Stimulated activated CD8-positive, alpha-beta memory T cell treated with anti-CD3 and anti-CD28 coated beads, Interleukin-4, amount 100 ng/mL, for 4 hours (primary cell): Measurements from ENCODE around the gene CC2D1A.

Experiments used
- DNase-seq, 2 donors: peaks; one replicate each; pipeline ENCODE4 v3.0.0-alpha.2; 2020; ENCODE audit warnings: low read depth in 2 of 2, low spot score in 1 of 2

Gene CC2D1A

DNA sequence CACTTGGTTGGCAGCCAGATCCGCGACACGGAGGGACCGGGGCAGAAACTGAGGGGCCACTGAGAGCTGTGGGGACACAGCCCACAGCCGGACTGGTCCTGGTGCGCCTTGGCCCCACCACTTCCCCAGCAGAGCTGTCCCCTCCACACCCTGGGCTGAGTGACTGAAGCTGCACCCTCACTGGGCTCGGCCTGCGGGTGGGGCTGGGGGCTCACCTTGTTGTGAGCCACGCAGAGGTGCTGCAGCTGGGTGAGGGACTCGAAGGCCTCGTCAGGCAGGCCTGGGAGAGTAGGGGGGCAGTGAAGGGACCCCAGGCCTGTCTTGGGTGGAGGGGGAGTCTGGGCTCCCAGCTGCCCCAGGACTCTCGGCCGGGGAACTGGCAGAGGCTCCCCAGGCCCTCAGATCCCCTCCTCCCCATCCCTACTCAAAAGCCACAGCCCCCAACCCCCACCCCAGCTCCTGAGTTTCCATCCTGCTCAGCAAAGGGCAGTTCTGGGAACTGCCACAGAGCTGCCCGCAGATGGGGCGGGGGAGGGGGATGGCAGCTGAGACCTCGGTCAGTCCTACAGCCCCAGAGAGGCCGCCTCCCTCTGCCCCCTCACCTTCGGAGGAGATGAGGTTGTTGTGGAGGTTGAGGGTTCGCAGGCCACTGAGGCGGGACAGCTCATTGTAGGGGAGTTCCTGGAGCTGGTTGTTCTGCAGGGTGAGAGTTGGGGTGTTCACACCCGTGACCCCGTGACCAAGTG, 29.9 kb downstream of the CC2D1A start:
- no peak for DNase-seq

DNA sequence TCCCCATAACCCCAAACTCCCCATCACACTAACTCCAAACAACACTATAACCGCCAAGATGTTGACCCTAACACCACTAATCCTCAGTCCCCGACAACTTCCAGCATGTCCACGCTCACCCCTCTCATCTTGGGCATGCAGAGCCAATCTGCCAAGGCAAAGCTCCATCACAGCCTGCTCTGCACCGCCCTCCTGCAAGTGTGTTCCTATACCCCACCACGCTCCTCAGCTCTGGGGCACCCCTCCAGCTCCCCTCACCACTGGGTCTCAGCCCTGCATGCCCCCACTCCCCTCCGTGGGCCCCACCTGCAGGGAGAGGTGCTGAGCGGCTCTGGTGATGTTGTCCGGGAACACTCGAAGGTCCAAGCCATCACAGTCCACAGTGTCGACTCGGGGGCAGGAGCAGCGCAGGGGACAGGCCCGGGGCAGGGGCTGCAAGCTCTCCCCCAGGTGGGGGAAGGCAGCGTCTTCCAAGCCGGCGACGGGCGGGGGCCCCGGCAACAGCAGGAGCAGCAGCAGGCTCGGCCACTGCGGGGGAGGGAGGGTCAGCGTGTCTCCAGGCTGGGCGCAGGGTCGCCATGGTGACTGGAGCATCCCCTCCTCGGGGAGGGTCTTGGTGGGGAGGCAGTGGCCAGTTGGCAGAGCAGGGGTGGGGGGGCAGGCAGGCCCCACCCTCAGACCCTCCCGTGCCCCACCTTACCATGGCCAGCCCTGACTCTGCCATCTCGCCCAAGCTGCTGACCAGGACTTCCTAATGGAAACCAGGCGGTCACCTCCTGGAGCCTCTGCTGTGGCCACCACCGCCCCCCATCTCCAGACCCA, 31.7 kb downstream of the CC2D1A start:
- no peak for DNase-seq

DNA sequence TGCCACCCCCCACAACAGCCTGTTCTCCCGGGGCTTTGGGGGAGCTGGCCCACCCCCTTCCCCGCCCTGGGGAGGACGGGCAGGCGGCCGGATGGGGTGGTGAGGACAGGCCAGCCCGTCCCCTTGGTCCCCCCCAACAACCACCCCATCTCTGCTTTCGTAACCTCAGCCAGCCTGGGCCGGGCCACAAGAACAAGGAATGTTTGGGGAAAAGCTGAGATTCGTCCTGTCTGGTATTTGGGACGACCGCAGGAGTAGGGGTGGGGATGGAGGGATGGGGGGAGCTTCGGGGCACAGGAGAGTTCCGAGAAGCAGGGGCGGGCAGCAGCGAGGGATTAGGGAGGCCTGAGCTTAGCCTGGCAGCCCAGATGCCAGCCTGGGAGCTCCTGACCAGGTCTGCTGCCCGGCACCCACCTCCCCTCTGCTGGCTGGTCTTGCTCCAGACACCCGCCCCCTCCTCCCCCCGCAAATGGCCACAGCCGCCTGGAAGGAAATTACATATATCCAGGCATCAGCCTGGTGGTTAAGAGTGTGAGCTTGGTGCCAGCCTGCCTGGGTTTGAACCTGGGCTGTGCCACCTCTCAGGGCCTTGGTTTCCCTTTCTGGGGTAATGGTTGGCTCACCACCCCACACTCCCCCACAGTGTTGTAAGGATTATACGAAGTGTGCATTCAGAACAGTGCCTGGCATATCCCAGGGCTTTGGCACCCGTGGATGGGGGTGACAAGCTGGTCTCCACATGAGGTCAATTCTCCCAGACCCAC, 32.5 kb downstream of the CC2D1A start, which contains the start of gene PODNL1:
PODNL1 (minus strand) TSS at position 117 of the 764 bp plus-strand sequence. CDS start 236 bp downstream, outside the sequence.
- no peak for DNase-seq

DNA sequence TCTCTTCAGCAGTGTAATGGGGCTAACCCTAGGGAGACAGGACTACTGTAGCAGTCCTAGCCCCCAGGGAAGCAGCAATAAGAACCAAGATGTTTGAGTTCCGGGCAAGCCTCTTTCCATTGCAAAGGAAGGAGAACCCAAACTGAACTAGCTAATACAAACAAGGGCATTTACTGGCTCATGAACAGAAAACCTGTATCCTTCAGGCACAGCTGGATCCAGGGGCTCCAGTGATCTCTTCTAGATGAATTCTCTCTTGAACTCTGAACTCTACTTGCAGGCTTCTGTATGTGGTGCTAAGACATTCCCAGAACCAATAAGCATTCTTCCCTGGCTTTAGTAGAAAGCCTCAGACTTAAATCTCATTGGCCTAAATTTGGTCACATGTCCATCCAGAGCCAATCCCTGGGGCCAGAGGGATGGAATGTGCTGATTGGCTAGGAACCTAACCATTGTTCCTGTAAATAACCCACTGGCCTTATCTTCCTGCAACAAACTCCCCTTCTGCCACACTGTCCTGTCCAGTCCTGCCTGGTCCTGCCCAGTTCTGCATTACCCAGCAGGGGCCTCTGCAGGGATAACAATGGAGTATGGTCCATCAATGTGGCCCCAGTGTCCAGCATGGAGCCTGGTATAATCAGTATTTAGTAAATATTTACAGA, 36.2 kb downstream of the CC2D1A start:
- no peak for DNase-seq

DNA sequence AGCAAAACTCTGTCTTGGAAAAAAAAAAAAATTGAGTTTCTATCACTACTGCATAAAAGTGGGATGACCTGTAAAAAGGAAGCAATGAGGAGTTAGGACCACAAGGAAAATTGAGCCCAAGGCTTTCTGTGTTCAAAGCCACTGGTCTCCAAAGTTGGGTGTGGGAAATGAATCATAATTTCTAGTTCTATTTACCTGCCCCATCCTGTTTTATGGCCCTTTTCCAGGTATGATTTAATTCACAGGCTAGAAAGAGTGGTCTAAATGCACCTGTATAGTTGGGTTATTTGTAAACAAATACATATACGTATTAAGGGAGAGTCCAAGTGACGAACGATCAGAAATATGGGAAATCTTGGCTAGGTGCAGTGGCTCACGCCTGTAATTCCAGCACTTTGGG, 40.4 kb downstream of the CC2D1A start:
- no peak for DNase-seq

DNA sequence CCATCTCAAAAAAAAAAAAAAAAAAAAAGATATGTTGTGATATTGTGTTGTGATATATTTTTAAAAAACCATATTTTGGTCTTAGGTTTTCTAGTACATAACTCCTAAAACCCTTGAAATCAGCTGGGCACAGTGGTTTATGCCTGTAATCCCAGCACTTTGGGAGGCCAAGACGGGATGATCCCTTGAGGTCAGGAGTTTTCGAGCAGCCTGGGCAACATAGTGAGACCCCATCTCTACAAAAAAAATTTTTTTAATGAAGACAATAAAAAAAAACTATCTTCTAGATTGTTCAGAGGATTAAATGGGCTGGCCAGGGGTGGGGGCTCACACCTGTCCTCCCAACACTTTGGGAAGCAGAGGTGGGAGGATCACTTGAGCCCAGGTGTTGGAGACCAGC, 45.0 kb downstream of the CC2D1A start:
- no peak for DNase-seq

DNA sequence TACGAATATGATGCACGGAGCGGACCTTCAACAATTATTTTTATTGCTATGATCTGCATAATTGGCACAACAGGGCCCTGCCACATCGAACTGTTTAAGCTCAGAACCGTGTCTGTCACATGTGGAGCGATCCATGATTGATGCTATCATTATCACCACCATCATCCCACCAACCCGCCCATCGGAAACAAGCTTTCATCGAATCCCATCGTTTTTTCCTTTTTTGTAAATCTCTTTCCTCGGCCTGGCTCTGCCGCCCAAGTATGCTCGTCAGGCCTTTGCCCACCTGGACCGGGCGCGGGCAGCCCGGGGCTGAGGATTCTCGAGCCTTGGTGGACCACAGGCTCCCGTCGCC, 45.8 kb downstream of the CC2D1A start:
- no peak for DNase-seq

DNA sequence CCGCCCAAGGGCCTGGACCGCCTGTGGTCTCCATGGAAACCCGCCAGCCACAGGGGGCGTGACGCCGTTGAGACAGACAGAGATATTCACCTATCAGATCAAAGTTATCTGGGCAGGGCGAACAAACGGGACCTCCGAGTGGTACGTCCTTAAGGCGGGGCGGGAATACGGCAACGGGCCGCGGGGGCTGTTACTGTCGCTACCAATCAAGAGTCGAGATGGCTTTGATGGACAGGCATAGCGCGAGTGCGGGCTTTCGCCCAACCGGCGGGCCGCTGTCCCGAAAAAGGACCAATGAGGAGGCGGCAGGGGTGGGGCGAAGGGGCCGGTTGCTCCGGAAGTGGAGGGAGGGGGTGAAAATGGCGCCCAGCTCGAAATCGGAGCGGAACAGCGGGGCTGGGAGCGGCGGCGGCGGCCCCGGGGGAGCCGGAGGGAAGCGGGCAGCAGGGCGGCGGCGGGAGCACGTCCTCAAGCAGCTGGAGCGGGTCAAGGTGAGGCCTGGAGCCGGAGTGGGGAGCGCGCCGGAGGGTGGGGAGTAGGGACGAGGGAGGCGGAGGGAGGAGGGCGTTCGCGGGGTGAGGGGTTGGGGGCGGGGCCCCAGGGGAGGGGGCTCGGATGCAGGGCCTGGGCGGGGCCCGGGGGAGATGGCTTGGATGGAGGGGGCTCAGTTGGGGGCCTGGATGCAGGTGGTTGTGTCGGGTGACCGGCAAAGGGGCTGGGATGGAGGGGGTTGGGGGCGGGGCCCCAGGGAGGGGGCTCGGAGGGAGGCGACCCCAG, 46.3 kb downstream of the CC2D1A start, which contains the start of gene DCAF15:
DCAF15 (plus strand) TSS at position 356 of the 777 bp plus-strand sequence; CDS start at position 360, 4 bp downstream.
- peak; percentile 98 for DNase-seq

DNA sequence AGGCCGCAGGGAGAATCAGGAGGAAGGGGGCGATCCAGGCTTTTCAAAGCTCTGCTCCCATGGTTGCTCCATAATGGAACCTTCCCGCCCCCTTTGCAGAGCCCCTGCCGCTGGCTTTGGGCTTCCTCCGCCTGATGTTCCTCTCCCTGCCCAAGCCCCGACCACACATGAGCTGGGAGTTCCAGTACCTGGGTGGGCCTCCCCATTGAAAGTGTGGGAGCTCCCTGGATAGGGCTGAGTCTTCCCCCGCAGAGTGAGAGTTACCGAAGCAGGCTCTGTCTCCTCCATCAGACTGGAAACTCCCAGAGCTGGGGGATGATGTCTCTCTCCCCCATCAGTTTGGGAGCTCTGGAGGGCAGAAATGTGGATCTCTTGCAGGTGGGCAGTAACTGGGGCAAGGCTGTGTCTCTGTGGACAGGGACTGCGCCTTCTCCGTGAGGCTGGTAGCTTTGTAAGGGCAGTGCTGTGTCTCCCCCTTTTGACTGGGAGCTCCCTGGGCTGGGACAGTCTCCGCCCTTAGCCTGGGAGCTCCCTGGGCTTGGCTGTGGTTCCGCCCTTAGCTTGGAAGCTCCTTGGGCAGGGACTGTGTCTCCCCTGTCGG, 47.0 kb downstream of the CC2D1A start:
- DNase-seq = no peak

DNA sequence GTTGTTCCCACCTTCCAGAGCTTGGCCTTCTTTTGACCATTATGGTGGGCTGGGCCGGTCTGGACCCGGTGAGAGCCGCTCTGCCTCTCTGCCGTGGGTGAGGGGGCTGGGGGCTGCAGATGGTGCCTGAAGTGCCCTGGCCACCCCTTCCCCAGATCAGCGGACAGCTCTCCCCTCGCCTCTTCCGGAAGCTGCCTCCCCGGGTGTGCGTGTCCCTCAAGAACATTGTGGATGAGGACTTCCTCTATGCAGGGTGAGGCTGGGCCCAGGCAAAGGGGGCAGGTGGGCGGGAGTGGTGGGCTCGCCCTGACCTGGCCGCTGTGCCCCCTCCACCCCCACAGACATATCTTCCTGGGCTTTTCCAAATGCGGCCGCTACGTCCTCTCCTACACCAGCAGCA, 48.2 kb downstream of the CC2D1A start:
- DNase-seq = no peak

DNA sequence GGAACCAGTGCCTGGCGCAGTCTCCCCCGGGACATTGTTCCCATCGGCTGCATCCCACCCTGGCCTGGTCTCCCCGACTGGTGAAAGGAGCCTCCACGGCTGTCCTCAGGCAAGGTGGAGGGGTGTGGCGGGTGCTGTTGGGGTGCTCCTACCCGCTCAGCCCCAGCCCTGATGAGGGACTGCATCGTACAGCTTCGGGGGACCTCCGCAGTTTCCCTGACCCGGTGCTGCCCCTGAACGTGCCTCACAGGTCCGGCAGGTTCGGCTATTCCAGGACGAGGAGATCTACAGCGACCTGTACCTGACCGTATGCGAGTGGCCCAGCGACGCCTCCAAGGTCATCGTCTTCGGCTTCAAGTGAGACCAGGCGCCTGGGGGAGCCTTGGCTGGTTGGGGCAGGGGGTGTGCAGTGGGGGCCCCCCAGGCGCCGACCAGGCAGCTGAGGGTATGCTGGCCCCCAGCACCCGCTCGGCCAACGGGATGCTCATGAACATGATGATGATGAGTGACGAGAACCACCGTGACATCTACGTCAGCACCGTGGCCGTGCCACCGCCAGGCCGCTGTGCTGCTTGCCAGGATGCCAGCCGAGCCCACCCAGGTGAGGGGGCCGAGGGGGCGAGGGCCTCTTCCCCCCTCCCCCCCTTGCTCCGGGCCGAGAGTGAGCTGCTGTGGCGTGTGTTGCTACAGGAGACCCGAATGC, 49.8 kb downstream of the CC2D1A start:
- no peak for DNase-seq

DNA sequence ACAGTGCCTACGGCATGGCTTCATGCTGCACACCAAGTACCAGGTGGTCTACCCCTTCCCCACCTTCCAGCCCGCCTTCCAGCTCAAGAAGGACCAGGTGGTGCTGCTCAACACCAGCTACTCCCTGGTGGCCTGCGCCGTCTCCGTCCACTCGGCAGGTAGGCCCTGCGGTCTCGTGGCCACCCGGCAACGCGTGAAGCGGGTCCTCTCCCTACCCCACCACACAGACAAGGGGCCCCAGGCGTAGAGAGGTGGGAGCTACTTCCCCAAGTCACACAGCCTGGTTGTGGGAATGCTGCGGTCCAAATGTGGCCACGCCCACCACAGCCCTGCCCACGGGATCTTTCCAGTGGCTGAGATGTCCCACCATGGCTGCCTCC, 50.4 kb downstream of the CC2D1A start:
- DNase-seq = no peak

DNA sequence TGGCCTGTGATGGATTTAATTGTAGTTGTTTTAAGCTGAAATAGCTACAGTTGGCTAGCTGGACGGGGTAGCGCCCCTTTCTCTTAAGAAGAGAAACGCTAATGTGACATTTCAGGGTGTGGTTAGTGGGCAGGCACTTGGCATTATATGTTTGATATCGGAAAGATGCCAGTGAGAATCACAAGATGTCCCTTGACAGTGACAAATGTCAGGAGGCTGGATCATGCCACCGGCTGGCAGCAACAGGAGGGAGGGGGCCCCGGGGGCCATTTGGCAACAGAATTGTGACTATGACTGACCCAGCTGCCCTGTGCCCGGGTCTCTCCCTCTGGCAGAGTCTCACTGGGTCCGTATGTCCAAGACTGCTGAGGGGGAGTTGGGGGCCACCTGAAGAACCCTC, 51.0 kb downstream of the CC2D1A start:
- DNase-seq = no peak

DNA sequence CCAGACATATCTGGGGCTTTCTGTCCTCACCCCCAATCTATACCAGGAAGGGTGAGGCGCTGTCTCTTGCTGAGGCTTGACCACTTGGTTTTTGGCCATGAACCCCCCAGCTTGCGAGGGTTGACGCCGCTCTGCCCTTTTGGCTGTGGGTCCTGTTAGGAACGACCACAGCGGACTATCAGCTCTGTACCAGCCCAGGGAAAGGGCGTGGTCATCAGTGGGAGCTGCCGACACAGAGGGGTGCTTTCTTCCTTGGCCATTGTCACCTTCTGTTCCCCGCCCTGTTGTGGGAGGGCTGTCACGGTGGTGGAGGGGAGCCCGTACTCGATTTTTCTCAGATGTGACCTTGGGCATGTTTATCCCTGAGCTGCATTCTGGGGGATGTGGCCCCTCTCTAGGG, 52.0 kb downstream of the CC2D1A start:
- no peak for DNase-seq

DNA sequence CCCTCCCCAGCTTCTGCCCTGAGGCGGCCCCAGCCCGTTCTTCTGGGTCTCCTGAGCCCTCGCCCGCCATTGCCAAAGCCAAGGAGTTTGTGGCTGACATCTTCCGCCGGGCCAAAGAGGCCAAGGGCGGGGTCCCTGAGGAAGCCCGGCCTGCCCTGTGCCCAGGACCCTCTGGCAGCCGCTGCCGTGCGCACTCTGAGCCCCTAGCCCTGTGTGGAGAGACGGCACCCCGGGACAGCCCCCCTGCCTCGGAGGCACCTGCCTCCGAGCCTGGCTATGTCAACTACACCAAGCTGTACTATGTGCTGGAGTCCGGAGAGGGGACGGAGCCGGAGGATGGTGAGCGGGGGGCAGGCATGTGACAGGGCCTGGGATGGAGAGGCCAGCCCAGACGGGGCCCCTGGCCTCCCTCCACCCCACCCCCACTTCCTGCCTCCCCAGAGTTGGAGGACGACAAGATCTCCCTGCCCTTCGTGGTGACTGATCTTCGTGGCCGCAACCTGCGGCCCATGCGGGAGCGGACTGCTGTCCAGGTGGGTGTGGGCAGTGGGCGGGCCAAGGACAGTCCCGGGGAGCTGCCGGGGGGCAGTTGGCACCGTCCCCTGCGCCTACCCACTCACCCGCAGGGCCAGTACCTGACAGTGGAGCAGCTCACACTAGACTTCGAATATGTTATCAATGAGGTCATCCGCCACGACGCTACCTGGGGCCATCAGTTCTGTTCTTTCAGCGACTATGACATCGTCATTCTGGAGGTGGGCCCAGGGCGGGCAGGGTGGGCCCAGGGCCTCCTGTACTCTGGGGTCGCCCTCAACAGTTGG, 53.4 kb downstream of the CC2D1A start:
- DNase-seq = no peak

DNA sequence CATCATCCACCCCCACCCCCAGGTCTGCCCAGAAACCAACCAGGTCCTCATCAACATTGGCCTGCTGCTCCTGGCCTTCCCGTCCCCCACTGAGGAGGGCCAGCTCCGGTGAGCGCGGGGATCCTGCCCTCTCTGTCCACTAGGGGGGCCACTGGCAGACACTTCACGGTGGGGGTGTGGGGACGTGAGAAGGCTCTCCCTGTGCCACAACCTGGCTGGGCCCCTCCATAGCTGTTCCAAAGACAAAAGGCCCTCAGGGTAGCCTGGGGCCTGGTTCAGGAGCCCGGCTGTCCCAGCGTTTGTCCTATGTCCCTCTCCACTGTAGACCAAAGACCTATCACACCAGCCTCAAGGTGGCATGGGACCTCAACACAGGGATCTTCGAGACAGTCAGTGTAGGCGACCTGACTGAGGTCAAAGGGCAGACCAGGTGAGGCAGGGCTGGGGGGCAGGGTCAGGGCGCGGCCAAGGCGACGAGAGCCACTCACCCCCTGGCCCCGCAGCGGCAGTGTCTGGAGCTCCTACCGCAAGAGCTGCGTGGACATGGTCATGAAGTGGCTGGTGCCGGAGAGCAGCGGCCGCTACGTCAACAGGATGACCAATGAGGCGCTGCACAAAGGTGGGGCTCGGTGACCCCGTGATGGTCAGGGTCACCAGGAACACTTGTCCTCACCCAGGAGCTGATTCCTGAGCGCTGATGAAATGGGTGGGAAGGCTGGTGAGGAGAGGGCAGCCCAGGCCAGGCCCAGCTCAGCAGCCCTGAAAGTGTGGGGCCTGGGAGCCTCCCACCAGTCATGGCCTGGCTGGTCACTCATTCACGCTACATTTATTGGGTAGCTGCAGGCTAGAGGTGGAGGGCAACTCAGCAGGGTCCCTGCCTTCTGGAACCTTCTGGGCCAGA, 54.2 kb downstream of the CC2D1A start:
- no peak for DNase-seq
